ENCODE data around the gene PAXX.

The PAXX gene

DNA sequence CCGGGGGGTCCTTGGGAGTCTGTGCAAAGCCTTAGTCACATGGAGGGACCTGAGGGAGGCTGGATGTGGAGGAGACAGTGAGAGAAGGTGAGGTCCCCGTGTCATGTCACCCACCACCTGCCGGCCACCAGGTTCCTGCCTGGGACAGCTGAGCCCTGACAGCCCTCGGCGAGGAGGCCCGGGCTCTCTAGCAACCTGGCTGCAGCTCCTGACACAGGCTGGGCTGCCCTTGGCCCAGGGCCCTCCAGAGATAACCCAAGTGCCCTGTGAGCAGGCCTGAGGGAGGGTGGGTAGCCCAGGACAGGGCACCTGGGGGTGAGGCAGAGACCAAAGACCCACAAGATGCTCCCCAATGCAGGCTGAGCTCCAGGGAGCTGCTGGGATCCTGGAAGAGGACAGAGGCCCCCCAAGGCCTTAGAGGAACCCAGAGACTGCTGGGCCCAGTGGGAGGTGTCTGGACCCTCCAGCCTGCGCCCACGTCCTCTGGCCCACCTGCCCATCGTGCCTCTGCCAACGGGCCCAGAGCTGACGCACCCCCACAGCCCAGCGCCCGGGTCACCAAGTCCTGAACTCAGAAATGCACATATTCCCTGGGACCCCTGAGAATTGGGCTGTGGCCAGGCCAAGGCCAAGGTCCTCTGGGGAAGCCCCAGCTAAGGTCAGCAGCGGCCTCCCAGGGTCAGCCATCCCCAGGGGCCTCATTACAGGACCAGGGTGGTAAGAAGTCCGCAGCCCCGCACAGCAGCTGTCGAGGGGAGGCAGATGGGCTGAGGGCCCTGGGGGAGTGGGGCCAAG lies 23.7 kb upstream of the PAXX start:
- no peak for DNase-seq

DNA sequence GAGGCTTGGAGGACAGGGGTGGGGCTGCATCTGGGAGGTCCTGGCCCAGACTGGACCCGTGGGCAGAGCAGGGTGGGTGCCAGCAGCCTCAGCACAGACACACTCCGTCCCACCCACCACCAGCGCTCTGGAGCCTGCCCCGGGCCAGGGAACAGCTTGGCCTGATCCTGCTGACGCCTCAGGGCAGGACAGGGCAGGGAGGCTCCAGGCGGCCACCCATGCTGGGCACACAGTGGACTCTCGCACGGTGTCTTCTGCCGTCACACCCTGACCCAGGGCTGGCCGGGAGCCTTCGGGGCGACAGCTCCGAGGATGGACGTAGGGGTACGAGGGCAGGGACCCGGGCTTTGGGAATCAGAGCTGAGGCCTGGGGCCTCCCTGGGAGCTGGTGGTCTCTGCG lies 23.1 kb upstream of the PAXX start:
- DNase-seq: no peak

DNA sequence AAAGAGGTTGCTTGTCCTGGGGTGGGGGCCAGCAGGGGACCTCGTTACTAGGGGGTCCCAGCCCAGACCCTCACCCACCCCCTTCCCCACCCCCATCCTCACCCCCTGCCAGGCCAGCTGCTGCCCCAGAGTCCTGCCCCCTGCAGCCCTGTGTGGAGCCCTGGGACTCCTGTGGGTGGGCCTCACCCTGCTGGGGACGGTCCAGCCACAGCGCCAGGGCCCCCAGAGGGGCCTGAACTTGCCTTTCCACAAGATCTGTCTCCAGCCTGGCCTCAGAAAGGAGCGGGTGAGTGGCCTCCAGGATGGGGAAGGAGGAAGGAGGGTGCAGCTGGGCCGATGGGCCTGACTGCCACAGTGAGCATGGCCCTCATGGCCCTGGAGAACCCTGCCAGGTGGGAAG lies 22.4 kb upstream of the PAXX start:
- DNase-seq: no peak

DNA sequence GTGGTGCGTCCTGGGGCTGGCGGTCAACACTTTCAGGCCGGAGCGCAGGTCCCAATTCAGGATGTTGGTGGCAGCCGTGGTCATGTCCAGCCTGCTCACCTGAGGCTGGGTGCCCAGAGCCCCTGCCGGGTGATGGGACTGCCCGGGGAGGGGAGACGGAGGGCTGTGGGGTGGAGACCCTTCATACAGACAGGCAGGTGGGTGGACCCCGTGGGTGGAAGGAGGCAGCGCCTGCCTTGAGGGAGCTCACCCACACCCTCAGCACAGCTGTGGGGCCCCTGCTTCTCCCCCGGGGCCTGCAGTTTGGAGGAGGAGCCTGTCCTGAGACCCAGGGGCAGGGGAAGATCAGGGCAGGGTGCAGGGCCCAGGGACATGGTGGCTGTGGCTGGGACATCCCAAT lies 21.9 kb upstream of the PAXX start:
- no peak for DNase-seq

DNA sequence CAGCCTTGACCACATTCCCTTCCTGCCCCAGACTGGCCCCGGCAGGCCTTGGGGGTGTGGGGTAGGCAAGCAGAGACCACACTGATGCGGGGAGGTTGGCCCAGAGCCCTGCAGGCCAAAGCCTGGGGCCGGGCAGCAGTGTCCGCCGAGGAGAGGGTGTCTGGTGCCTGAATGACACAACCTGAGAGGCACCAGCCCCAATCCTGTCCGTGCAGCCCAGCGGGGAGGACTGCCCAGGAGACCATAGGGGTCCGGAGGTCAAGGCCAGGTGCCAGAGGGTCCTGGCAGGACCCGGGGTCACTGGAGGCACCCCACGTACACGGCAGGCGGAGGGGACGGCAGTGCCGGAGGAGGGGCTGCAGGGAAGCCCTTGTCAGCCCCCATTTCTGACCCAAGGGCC lies 20.5 kb upstream of the PAXX start:
- no peak for DNase-seq

DNA sequence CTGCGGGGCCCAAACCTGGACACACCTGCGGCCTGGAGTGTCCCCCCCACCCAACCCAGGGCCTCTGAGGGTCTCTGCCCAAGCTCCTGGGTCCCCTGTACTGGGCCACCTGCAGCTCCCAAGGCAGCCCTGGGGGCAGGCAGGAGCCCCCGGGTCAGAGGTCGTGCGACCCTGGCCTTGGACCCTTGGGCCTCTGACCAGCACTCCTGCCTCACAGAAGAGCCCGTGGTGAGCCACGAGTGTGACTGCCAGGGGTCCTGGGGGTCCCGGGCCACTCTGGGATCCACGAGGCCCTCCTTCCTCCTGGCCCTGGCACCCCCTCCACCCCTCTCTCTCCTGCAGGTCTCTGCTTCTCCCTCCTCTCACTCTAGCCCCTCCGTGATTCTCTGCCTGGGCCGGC lies 19.9 kb upstream of the PAXX start:
- no peak for DNase-seq

DNA sequence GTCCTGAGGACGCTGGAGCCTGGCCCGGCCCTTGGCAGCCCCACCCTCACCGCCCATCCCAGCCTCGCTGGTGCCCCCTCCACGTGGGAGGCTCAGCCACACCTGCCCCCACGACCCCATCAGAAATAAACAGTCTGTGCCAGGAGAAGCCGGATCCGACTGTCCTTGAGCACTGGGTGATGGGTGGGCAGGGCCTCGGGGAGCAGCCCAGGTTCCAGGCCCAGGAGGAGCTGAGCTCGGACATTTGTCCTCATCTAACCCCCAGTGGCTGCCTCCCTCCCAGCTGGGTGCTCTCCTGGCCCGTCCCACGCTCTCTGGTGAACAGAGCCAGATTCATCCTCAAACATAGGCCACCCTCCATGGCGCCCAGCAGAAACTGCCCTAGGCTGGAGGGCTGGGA lies 19.5 kb upstream of the PAXX start:
- no peak for DNase-seq

DNA sequence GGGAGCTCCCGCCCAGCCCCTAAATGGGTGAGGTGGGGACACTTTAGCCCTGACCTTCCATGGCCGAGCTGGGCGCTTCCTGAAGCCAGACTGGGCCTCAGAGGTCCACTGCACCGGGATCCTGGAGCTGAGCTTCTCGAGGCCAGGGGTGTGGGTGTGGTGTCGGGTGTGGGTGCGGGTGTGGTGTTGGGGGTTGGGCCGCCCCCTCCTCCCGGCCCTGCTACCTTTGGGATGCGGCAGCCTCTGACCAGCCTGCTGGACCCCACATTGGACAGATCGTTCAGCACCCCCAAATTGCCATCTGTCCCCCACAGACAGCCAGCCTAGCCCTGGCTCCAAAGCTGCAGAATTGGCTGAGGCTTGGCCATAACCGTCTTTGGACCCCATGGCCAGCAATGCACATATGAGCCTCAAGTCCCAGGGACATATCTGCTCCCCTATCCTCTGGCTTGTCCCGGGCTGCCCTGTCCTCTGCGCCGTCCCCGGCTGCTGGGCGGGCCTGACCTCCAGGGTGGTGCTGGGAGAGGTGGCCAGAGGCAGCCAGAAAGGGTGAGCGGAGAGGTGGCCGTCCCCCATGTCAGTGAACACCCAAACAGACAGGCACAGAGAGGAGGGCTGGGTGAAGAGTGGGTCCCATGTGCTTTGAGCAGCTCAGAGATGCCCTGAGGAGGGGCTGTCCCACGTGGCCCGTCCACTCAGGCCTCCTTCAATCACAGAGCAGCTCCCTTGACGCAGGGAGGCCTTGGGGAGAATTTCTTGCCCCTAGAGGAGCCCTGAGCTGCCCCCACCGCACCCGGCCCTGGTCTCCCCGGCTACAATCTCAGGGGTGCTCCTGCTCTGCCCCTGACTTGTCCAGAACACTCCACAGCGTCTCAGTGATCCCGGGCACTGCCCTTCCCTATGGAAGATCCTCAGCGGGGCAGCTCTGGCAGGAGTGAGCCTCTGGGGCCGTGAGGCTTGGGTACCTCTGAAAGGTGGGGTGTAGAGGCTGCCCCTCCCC lies 18.3 kb upstream of the PAXX start:
- no peak for DNase-seq

DNA sequence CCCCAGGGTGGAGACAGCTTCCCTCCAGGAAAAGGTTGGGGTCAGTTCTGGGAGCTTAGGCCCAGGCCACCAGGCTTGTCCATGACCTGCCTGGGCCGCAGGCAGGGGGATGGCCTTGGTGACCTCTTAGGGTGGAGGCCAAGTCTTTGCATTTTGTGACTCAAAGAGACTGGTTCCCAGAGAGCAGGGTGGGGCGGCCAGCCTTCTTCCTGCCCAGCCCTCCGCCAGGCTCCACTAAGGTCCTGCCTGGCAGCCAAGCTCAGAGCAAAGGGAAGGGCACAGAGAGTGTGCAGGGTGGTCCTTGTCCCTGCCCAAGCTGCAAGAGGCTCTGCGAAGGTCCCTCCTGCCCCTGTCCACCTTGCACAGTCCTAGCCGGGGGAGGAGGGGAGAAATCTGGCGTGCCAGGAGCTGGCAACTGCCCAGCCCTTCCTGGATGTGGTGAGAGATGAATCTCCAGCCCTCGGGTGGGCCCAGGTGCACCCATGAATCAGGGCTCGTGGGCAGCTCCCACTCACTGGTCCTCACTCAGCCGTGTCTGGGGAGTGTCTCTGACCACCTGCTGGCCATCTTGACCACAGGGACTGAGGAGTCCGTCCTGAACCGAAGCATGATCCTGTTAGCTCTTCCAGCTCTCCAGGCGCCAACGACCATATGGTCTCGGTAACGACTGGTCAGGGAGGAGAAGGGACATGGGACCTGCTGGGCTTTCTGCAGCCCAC lies 17.2 kb upstream of the PAXX start:
- no peak for DNase-seq

DNA sequence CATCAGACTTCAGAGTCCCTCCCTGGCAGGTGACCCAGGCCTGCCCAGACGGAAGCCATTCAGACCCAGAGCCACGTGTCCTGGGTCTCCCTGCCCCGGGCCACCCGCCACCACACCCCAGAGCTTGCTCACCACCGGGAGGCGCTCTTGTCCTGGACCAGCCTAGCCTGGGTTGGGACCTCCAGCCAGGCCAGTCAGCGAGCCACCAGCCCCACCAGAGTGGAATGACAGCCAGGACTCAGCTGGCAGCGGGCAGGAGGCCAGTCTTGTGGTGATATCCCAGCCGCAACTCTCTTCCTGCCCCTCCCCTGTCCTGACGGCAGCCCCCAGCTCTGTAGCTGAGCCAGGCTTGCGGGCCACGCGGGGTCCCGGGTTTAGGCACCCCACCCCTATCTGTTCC lies 16.6 kb upstream of the PAXX start:
- DNase-seq: no peak

DNA sequence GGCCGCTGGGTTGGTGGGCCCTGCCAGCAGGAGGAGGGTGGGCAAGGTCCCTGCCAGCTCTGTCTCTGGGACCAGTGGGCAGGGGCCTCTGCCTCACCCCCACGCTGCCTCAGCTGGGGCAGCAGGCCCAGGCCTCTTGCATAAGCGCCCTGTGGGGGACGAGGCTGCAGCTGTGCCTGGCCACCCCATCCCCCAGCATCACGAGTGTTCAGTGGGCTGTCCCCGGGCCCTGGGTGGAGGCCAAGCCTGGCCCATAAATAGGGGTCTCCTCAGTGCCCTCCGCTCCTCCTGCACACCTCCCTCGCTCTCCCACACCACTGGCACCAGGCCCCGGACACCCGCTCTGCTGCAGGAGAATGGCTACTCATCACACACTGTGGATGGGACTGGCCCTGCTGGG lies 15.0 kb upstream of the PAXX start, which contains the start of gene PTGDS:
Gene PTGDS, plus strand, starts transcription at position 282 of the 400 bp plus-strand sequence. Its CDS starts 75 bp downstream, at position 357.
- DNase-seq: no peak

DNA sequence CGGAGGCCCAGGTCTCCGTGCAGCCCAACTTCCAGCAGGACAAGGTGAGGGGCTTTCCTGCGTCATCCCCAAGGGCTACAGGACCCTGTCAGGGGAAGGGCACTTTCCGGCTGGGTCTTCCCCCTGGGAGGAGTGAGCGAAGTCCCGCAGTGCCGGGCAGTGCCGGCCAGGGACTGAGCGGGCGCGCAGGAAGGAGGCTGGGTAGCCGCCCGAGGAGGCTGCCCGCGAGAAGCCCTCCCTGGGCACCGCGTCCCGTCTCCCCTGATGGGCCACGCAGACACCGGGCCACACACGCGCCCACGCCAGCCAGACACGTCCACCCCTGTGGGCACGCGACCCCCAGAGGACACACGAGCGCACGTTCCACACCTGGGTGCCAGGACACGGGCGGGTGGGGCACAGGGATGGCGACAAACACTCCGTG lies 14.6 kb upstream of the PAXX start:
- DNase-seq: no peak

DNA sequence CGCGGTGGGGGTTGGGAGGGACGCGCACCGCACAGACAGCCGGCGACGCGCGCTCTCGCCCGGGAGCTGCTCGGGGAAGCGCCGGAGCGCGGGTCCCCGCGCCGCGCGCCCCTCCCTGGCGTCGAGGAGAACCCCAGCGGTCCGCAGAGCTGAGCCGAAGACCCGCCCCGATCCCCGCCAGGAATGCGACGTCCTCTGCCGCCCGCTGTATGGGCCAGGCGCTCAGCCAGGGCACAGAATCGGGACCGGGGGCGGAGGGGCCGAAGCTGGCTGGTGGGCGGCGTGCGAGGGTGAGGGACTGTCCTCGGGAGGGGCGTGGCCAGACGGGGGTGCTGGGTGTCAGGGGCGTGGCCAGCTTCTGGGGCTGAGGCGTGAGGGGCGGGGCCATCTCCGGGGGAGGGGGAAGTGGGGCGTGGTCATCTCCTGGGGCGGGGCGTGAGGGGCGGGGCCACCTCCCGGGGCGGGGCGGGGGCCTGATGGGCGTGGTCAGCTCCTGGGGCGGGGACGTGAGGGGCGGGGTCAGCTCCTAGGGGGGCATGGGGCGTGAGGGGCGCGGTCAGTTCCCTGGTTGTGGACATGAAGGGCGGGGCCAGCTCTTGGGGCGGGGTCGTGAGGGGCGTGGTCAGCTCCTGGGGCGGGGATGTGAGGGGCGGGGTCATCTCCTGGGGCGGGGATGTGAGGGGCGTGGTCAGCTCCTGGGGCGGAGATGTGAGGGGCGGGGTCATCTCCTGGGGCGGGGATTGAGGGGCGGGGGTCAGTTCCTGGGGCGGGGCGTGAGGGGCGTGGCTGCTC lies 14.0 kb upstream of the PAXX start:
- no peak for DNase-seq

DNA sequence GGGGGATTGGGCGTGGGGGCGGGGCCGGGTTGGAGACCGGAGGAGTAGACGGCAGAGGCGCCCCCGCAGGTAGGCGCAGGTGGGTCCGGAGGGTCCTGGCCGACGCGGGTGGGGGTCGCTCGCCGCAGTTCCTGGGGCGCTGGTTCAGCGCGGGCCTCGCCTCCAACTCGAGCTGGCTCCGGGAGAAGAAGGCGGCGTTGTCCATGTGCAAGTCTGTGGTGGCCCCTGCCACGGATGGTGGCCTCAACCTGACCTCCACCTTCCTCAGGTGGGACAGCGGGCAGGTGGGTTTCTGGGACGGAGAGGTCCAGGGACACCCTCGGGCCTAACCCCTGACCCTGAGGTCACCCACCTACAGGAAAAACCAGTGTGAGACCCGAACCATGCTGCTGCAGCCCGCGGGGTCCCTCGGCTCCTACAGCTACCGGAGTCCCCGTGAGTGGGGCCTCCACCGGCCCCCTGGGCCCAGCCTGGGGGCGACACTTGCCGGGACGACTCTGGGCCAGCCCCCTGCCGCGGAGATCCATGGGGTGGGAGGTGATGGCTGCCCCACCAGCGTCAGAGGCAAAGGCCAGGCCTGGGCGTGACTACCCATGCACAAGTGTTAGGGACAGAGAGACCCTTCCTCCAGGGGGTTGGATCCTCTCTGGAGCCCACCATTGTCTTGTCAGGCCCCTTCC lies 13.2 kb upstream of the PAXX start:
- no peak for DNase-seq

DNA sequence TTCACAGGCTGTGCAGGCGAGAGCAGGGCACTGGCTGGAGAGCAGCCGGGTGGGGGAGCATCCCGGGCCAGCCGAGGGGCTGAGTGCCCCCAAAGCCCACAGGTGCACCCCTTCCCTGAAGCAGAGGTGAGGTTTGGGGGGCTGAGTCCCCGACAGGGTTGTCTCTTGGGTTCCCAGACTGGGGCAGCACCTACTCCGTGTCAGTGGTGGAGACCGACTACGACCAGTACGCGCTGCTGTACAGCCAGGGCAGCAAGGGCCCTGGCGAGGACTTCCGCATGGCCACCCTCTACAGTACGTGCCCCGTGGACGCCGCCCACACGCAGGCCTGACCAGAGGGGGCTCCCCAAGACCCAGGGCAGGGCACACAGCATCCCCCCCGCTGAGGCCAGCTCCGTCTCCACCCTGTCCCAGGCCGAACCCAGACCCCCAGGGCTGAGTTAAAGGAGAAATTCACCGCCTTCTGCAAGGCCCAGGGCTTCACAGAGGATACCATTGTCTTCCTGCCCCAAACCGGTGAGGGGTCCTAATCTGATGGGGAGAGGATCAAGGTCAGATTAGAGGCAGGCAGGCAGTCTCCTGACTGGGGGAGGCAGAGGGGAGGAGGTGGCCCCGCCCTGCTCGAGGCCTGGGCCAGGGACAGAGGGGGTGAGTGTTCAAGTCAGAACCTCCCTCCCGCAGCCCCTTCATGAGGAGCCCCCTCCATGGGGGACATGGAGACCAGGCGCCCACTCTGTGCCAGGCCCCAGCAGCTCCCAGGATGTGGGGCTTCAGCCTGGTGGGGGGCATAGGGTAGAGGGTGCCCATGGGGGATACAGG lies 12.2 kb upstream of the PAXX start:
- no peak for DNase-seq

DNA sequence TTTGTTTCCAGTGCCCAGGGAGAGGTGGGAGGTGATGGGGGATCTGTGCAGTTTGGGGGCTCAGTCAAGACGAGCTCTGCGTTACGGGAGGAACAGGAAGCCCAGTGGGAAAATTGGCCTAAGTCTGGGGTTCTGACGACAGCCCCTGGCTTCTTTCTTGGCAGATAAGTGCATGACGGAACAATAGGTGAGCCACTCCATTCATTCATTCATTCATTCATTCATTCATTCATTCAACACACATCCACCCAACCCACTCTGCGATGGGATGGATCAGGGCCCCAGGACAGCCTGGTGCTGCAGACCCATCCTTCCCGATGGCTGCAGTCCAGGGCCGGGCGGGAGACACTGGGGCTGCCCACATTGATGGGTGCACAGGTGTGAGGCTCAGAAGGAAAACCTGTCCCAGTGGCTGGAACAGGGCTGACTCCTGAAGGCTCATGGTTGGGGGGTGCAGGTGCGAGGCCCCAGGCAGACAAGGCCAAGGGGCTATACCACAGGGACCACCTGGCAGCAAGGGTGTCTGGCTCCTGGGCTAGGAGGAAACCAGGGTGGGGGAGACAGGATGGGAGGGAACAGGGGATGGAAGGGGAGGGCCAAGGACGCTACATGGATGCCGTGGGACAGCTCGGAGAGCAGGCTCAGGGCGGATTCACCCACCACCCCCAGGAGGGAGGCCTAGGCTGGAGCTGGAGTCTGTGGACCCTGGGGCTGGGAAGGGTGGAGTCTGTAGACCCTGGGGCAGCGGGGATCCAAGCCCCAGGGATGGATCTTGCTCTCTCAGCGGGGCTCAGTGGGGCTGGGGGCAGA lies 11.3 kb upstream of the PAXX start:
- DNase-seq: no peak

DNA sequence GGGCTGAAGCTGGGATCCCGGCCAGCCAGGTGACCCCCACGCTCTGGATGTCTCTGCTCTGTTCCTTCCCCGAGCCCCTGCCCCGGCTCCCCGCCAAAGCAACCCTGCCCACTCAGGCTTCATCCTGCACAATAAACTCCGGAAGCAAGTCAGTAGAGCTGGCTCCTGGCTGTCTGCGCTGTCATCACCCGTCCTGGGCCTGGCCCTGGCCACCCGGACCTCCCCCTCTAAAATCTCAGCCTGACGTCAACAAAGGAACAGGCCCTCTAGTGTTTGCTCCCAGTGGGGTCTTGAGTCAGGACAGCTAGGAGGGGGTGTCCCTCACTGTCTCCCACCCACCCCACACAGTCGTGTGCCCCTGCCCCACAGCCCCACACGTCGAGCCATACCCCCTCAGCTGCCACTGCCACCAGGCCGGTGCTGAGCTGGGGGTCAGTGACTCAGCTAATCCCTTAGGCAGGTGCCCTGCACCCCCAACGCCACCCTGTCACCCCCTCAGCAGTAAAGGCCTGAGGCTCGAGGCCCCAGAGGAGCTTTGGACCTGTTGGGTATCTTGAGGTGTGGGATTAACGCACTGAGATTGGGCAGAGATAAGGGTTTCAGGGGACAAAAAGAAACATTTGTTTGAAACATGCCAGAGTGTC lies 10.5 kb upstream of the PAXX start:
- no peak for DNase-seq

DNA sequence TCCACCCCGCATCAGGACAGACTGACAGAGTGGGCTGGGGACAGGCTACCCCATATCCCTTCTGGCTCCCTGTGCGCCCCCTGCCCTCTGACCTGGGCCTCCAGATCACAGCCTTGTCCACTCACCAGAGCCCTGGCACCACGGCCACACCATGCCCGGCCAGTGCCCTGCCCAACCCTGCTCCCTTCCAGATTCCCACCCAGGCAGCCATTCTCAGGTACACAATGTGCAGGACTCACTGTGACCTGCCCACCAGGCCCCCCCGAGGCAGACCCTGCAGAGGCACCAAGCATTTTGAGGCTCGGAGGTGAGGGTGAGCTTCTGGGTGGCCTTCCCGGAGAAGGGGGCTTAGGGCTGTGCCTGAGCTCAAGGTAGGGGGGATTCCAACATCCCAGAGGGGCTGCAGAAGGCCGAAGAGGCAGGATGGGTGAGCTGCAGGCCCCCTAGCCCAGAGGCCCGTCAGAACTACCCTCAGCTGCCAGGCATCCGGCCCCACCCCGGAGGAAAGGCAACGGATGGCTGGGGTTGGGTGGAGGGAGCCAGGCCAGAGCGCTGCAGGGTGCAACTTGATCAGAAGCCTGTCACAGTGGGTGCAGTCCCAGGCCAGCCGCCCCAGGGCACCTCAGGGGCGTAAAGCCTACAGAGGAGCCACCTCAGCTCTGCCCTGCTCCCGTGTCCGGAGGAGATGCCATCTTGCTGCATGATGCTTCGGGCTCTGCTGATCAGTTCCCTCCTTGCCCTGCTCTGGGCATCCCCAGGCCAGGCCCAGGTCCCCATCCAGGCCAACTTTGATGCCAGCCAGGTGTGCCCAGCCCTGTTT lies 9.8 kb upstream of the PAXX start, which contains the start of gene LCNL1:
Gene LCNL1, plus strand, starts transcription at position 762 of the 820 bp plus-strand sequence. CDS start 594 bp downstream, outside the sequence.
- no peak for DNase-seq
